Liver (tissue), 3 donors: Measurements from ENCODE around the gene PGAM4.

ENCODE experiments used
- EGR1 ChIP-seq, 2 donors: IDR thresholded peaks; 2 replicates each; pipeline ENCODE4 v1.6.1; 2016 to 2018; ENCODE audit warnings: antibody characterized with exemption in 2 of 2, low read depth in 2 of 2
- FOXA1 ChIP-seq: IDR thresholded peaks from 2 replicates; pipeline ENCODE4 v1.6.1; 2016; ENCODE audit warnings: antibody characterized with exemption
- GABPA ChIP-seq, 2 donors: IDR thresholded peaks in 1 of 2; conservative IDR thresholded peaks in 1 of 2; 2 replicates each; pipeline ENCODE4 v1.6.1; 2016; ENCODE audit warnings: antibody characterized with exemption in 2 of 2, mild to moderate bottlenecking in 1 of 2, moderate library complexity in 1 of 2
- JUND ChIP-seq, 2 donors: IDR thresholded peaks; 2 replicates each; pipeline ENCODE4 v1.6.1; 2016; ENCODE audit warnings: antibody characterized with exemption in 2 of 2
- RAD21 ChIP-seq, 2 donors: IDR thresholded peaks; 2 replicates each; pipeline ENCODE4 v1.6.1; 2016; ENCODE audit warnings: antibody characterized with exemption in 2 of 2, mild to moderate bottlenecking in 2 of 2
- SP1 ChIP-seq: IDR thresholded peaks from 2 replicates; pipeline ENCODE4 v1.6.1; 2018; ENCODE audit warnings: antibody characterized with exemption, mild to moderate bottlenecking
- TAF1 ChIP-seq: conservative IDR thresholded peaks from 2 replicates; pipeline ENCODE4 v1.6.1; 2016; ENCODE audit warnings: antibody characterized with exemption, mild to moderate bottlenecking
- YY1 ChIP-seq: IDR thresholded peaks from 2 replicates; pipeline ENCODE4 v1.6.1; 2016; ENCODE audit warnings: antibody characterized with exemption, mild to moderate bottlenecking
- TF ChIP-seq, protein P1 (sequence below): fragments of 150-350 bp; IDR thresholded peaks from 2 replicates; pipeline ENCODE4 v1.5.1; 2017; ENCODE audit warnings: improper control_type of control experiment, low read depth, low read length; ENCODE audit not compliant: missing input control
- TF ChIP-seq, protein P2 (sequence below): IDR thresholded peaks from 2 replicates; pipeline ENCODE4 v1.6.1; 2016; ENCODE audit warnings: antibody characterized with exemption
- TF ChIP-seq, protein P3 (sequence below): IDR thresholded peaks from 2 replicates; pipeline ENCODE4 v1.6.1; 2016; ENCODE audit warnings: antibody characterized with exemption
- TF ChIP-seq, protein P4 (sequence below): IDR thresholded peaks from 2 replicates; pipeline ENCODE4 v1.6.1; 2016; ENCODE audit warnings: antibody characterized with exemption, mild to moderate bottlenecking
- TF ChIP-seq, protein P5 (sequence below): IDR thresholded peaks from 2 replicates; pipeline ENCODE4 v1.6.1; 2016; ENCODE audit warnings: antibody characterized with exemption
- donor health status: healthy.
- donor health status: healthy.

DNA sequence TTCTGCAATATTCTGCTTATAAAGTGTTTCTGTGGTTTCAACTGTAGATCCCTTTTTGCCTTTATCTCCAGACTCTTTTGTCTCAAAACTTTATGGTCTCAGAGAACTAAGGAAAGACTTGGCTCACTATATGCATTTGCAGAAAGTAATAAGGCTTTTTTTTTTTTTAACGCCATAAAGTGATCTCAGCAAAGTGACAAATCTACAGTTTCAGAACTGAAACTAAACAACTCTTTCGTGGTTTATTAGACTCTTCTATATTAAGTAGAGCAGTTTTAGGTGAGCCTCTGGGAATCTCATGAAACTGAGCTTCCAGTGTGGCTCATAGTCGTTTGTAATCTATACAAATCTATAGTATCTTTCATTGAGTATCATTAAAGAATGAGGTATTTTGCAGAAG, 43.7 kb downstream of the PGAM4 start:
- TF ChIP-seq TAF1 (no peak), SP1 (no peak), YY1 (no peak), RAD21 (IDR thresholded peaks at IDR 0.05) (no peak), GABPA (IDR thresholded peaks at IDR 0.05 in 1 of 2, conservative IDR thresholded peaks at IDR 0.05 in 1 of 2) (no peak), FOXA1 (no peak), JUND (IDR thresholded peaks at IDR 0.05) (no peak), EGR1 (IDR thresholded peaks at IDR 0.05; ENCODE audit: low read depth in 2 of 2) (no peak)
- TF ChIP-seq, protein P1, sequence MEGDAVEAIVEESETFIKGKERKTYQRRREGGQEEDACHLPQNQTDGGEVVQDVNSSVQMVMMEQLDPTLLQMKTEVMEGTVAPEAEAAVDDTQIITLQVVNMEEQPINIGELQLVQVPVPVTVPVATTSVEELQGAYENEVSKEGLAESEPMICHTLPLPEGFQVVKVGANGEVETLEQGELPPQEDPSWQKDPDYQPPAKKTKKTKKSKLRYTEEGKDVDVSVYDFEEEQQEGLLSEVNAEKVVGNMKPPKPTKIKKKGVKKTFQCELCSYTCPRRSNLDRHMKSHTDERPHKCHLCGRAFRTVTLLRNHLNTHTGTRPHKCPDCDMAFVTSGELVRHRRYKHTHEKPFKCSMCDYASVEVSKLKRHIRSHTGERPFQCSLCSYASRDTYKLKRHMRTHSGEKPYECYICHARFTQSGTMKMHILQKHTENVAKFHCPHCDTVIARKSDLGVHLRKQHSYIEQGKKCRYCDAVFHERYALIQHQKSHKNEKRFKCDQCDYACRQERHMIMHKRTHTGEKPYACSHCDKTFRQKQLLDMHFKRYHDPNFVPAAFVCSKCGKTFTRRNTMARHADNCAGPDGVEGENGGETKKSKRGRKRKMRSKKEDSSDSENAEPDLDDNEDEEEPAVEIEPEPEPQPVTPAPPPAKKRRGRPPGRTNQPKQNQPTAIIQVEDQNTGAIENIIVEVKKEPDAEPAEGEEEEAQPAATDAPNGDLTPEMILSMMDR: no peak
- TF ChIP-seq, protein P2, sequence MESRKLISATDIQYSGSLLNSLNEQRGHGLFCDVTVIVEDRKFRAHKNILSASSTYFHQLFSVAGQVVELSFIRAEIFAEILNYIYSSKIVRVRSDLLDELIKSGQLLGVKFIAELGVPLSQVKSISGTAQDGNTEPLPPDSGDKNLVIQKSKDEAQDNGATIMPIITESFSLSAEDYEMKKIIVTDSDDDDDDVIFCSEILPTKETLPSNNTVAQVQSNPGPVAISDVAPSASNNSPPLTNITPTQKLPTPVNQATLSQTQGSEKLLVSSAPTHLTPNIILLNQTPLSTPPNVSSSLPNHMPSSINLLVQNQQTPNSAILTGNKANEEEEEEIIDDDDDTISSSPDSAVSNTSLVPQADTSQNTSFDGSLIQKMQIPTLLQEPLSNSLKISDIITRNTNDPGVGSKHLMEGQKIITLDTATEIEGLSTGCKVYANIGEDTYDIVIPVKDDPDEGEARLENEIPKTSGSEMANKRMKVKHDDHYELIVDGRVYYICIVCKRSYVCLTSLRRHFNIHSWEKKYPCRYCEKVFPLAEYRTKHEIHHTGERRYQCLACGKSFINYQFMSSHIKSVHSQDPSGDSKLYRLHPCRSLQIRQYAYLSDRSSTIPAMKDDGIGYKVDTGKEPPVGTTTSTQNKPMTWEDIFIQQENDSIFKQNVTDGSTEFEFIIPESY: no peak
- TF ChIP-seq, protein P3, sequence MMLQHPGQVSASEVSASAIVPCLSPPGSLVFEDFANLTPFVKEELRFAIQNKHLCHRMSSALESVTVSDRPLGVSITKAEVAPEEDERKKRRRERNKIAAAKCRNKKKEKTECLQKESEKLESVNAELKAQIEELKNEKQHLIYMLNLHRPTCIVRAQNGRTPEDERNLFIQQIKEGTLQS: no peak
- TF ChIP-seq, protein P4, sequence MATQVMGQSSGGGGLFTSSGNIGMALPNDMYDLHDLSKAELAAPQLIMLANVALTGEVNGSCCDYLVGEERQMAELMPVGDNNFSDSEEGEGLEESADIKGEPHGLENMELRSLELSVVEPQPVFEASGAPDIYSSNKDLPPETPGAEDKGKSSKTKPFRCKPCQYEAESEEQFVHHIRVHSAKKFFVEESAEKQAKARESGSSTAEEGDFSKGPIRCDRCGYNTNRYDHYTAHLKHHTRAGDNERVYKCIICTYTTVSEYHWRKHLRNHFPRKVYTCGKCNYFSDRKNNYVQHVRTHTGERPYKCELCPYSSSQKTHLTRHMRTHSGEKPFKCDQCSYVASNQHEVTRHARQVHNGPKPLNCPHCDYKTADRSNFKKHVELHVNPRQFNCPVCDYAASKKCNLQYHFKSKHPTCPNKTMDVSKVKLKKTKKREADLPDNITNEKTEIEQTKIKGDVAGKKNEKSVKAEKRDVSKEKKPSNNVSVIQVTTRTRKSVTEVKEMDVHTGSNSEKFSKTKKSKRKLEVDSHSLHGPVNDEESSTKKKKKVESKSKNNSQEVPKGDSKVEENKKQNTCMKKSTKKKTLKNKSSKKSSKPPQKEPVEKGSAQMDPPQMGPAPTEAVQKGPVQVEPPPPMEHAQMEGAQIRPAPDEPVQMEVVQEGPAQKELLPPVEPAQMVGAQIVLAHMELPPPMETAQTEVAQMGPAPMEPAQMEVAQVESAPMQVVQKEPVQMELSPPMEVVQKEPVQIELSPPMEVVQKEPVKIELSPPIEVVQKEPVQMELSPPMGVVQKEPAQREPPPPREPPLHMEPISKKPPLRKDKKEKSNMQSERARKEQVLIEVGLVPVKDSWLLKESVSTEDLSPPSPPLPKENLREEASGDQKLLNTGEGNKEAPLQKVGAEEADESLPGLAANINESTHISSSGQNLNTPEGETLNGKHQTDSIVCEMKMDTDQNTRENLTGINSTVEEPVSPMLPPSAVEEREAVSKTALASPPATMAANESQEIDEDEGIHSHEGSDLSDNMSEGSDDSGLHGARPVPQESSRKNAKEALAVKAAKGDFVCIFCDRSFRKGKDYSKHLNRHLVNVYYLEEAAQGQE: no peak
- TF ChIP-seq, protein P5, sequence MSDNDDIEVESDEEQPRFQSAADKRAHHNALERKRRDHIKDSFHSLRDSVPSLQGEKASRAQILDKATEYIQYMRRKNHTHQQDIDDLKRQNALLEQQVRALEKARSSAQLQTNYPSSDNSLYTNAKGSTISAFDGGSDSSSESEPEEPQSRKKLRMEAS: no peak
